K562 (cell line): Measurements from ENCODE around the gene FAM24B. TPM values are rescaled to one million over a fixed set of nuclear protein-coding genes. Genes with fewer than 3 reads are reported as not detected.

Source experiments
- ATAC-seq: fragments of 200-7000 bp; cut with Tn5 transposase; 3 replicates; pipeline ENCODE4 v1.9.1; 2020; ENCODE audit warnings: moderate library complexity
- BruUV-seq: library from RNA; stranded (reverse); fragments of 400-500 nt; replicated peaks from 2 replicates; lab custom pipeline; 2021; lab: Mats Ljungman, UMichigan
- CTCF ChIA-PET: fragments of 300-600 bp; formaldehyde crosslinking; extraction: SDS; loops from one replicate; lab custom pipeline; 2021; ENCODE audit warnings: low intra/inter-chr PET ratio; lab: Yijun Ruan, JAX
- POLR2A ChIA-PET: fragments of 300-600, 350-650 bp; sonication (Branson Sonifier 250); formaldehyde crosslinking; extraction: SDS; loops from one replicate; lab custom pipeline; 2021; ENCODE audit warnings: antibody characterized with exemption, inconsistent platforms; lab: Yijun Ruan, JAX
- DNase-seq, 4 experiments: peaks; one replicate each; pipeline versions ENCODE4 v3.0.0 to v3.0.0-alpha.2; 2011 to 2018; ENCODE audit warnings: low spot score in 3 of 4, mixed read lengths in 3 of 4; ENCODE audit errors: extremely low read depth in 1 of 4
- FAIRE-seq: peaks from 2 replicates; lab custom pipeline; 2011; peaks lifted over from hg19 to GRCh38; lab: Jason Lieb, UNC
- H2AFZ ChIP-seq: 2 replicates; pipeline ENCODE4 v1.6.0; 2011; ENCODE audit warnings: low read depth, low read length, control low read depth, inconsistent platforms
- H3K27ac ChIP-seq: fragments of 200-600 bp; 3 replicates; pipeline ENCODE4 v1.8.0; 2011; ENCODE audit warnings: low read depth, mild to moderate bottlenecking, control low read depth, inconsistent platforms, low read length, moderate library complexity, mixed read lengths; ENCODE audit errors: extremely low read depth
- H3K27me3 ChIP-seq, 2 experiments: fragments of 300-600 bp in 1 of 2; 2 replicates in 1 of 2; 3 replicates in 1 of 2; pipeline versions ENCODE4 v1.6.0 to v1.8.0; 2011; ENCODE audit warnings: inconsistent platforms in 2 of 2, low read length in 2 of 2, mild to moderate bottlenecking in 1 of 2, mixed read lengths in 1 of 2, moderate library complexity in 1 of 2; ENCODE audit not compliant: control insufficient read depth in 2 of 2, insufficient read depth in 2 of 2
- H3K36me3 ChIP-seq: fragments of 300-600 bp; 3 replicates; pipeline ENCODE4 v1.8.0; 2011; ENCODE audit warnings: mild to moderate bottlenecking, low read length, inconsistent platforms; ENCODE audit not compliant: control insufficient read depth, insufficient read depth
- H3K4me1 ChIP-seq, 2 experiments: fragments of 200-600 bp in 1 of 2; replicated peaks in 1 of 2; 2 replicates in 1 of 2; 3 replicates in 1 of 2; pipeline versions ENCODE4 v1.5.1 to v1.8.0; 2011; ENCODE audit warnings: inconsistent platforms in 2 of 2, low read length in 2 of 2, mild to moderate bottlenecking in 1 of 2, mixed read lengths in 1 of 2, moderate library complexity in 1 of 2; ENCODE audit not compliant: control insufficient read depth in 2 of 2, insufficient read depth in 2 of 2
- H3K4me2 ChIP-seq: 2 replicates; pipeline ENCODE4 v1.6.1; 2011; ENCODE audit warnings: low read length, control low read depth, inconsistent platforms, mixed read lengths; ENCODE audit not compliant: insufficient read depth
- H3K4me3 ChIP-seq: fragments of 200-600 bp; sonication (generic), shearing (Covaris generic); 2 replicates; pipeline ENCODE4 v1.5.1; 2016; ENCODE audit warnings: control low read depth, inconsistent platforms
- H3K79me2 ChIP-seq: fragments of 200-600 bp; 3 replicates; pipeline ENCODE4 v1.8.0; 2011; ENCODE audit warnings: low read length, inconsistent platforms; ENCODE audit not compliant: control insufficient read depth, insufficient read depth
- H3K9ac ChIP-seq, 2 experiments: 2 replicates each; pipeline versions ENCODE4 v1.6.0 to v1.6.1; 2011; ENCODE audit warnings: low read depth in 2 of 2, low read length in 2 of 2, control low read depth in 1 of 2, inconsistent platforms in 1 of 2, mild to moderate bottlenecking in 1 of 2, mixed read lengths in 1 of 2; ENCODE audit not compliant: insufficient read depth in 1 of 2
- H3K9me1 ChIP-seq: one replicate; pipeline ENCODE4 v1.6.0; 2011; ENCODE audit warnings: inconsistent platforms, mild to moderate bottlenecking, low read length, moderate library complexity; ENCODE audit not compliant: control insufficient read depth, insufficient read depth
- H3K9me3 ChIP-seq: replicated peaks from 2 replicates; pipeline ENCODE4 v1.5.1; 2011; ENCODE audit warnings: low read depth, low read length, inconsistent platforms; ENCODE audit not compliant: control insufficient read depth, insufficient read depth
- H4K20me1 ChIP-seq: replicated peaks from 2 replicates; pipeline ENCODE4 v1.6.1; 2011; ENCODE audit warnings: low read length, inconsistent platforms, mixed read lengths; ENCODE audit not compliant: control insufficient read depth, insufficient read depth
- BRCA1 ChIP-seq, 2 experiments: fragments of 450-650 bp in 1 of 2; sonication (generic) in 1 of 2; formaldehyde crosslinking in 1 of 2; IDR thresholded peaks; 2 replicates each; pipeline versions ENCODE4 v1.5.0 to v1.6.1; 2017 to 2020; ENCODE audit warnings: mild to moderate bottlenecking in 1 of 2, missing genetic modification reagents in 1 of 2
- C11orf30 ChIP-seq: fragments of 450-650 bp; IDR thresholded peaks from 2 replicates; pipeline ENCODE4 v1.6.1; 2016; ENCODE audit warnings: low read depth, mild to moderate bottlenecking
- CHD2 ChIP-seq: IDR thresholded peaks from 2 replicates; pipeline ENCODE4 v1.6.1; 2011; ENCODE audit warnings: low read depth, low read length
- CXXC5 ChIP-seq: fragments of 250-450 bp; sonication (Bioruptor Pico); IDR thresholded peaks from 2 replicates; pipeline ENCODE4 v1.8.0; 2022; ENCODE audit warnings: inconsistent platforms, mild to moderate bottlenecking, moderate library complexity
- LCOR ChIP-seq: sonication (generic); formaldehyde crosslinking; IDR thresholded peaks from 2 replicates; pipeline ENCODE4 v1.8.0; 2022; ENCODE audit warnings: mild to moderate bottlenecking, missing genetic modification reagents
- MAFF ChIP-seq: IDR thresholded peaks from 2 replicates; pipeline ENCODE4 v1.6.1; 2012; ENCODE audit warnings: low read length, improper control_type of control experiment
- MAFG ChIP-seq: fragments of 450-650 bp; conservative IDR thresholded peaks from 2 replicates; pipeline ENCODE4 v1.6.1; 2016; ENCODE audit warnings: missing genetic modification characterization, missing compliant biosample characterization
- MAFK ChIP-seq: IDR thresholded peaks from 2 replicates; pipeline ENCODE4 v1.6.1; 2011; ENCODE audit warnings: low read length, improper control_type of control experiment
- MECOM ChIP-seq: fragments of 250-450 bp; sonication (Bioruptor Pico); IDR thresholded peaks from 2 replicates; pipeline ENCODE4 v1.8.0; 2022; ENCODE audit warnings: inconsistent platforms
- NELFE ChIP-seq: IDR thresholded peaks from 2 replicates; pipeline ENCODE4 v1.6.1; 2011; ENCODE audit warnings: mild to moderate bottlenecking; ENCODE audit not compliant: insufficient read depth, insufficient read length
- PTBP1 ChIP-seq: fragments of 200-400 bp; formaldehyde crosslinking; IDR thresholded peaks from 2 replicates; pipeline ENCODE4 v1.6.1; 2017; ENCODE audit warnings: low read depth, low read length
- RBM25 ChIP-seq: fragments of 200-400 bp; formaldehyde crosslinking; IDR thresholded peaks from 2 replicates; pipeline ENCODE4 v1.6.1; 2018; ENCODE audit warnings: low read length, low read depth, moderate library complexity; ENCODE audit not compliant: severe bottlenecking
- SIN3B ChIP-seq: fragments of 450-650 bp; IDR thresholded peaks from 2 replicates; pipeline ENCODE4 v1.6.1; 2017; ENCODE audit warnings: low read depth, mild to moderate bottlenecking, moderate library complexity
- STAG1 ChIP-seq: sonication (generic); formaldehyde crosslinking; IDR thresholded peaks from 2 replicates; pipeline ENCODE4 v1.5.0; 2020; ENCODE audit warnings: missing genetic modification reagents, borderline replicate concordance
- TARDBP ChIP-seq: fragments of 450-650 bp; IDR thresholded peaks from 2 replicates; pipeline ENCODE4 v1.6.1; 2016
- U2AF2 ChIP-seq: fragments of 200-400 bp; formaldehyde crosslinking; optimal IDR thresholded peaks from 2 replicates; pipeline ENCODE3; 2017; ENCODE audit warnings: low read depth, mild to moderate bottlenecking, low read length
- YBX1 ChIP-seq: fragments of 450-650 bp; IDR thresholded peaks from 2 replicates; pipeline ENCODE4 v1.7.1; 2016; ENCODE audit warnings: mild to moderate bottlenecking
- ZNF316 ChIP-seq: fragments of 450-650 bp; IDR thresholded peaks from 2 replicates; pipeline ENCODE4 v1.6.1; 2016
- ZNF778 ChIP-seq: fragments of 450-650 bp; formaldehyde crosslinking; IDR thresholded peaks from 2 replicates; pipeline ENCODE4 v1.4.0; 2020; ENCODE audit warnings: mild to moderate bottlenecking, moderate library complexity
- WGBS: fragments of 100-300 bp; shearing (Covaris generic); methylation state at CpG from one replicate; pipeline ENCODE4 v1.1.6; 2016; ENCODE audit warnings: low coverage, mixed read lengths; ENCODE audit not compliant: insufficient coverage; ENCODE audit errors: missing lambda C conversion rate; 5-methylcytosine and 5-hydroxymethylcytosine counted together
- in situ Hi-C: fragments of 300-500 bp; cut with MboI; formaldehyde crosslinking; loops from 4 replicates; pipeline ENCODE4 v1.15.0; 2018; ENCODE audit warnings: inconsistent platforms, mixed read lengths
- intact Hi-C: fragments of 100-400 bp; cut with micrococcal nuclease; formaldehyde crosslinking; loops from 2 replicates; pipeline ENCODE4 v1.14.2; 2022
- polyA plus RNA-seq, 8 experiments: library from polyadenylated mRNA; depleted of rRNA in 4 of 8; stranded (reverse) in 5 of 8; unstranded in 3 of 8; fragments of >200 nt; fragmentation: Nextera tagmentation in 2 of 8; fragmentation: Illumina TruSeq in 1 of 8; extraction: Ambion mirVana in 2 of 8; extraction: Trizol in 1 of 8; gene quantifications; 2 replicates each; pipeline versions ENCODE4 v1.2.1 to v1.2.3, GENCODE V29; 2011 to 2014; ENCODE audit warnings: inconsistent platforms in 1 of 8, missing spikeins in 1 of 8
- total RNA-seq, 7 experiments: library from RNA; depleted of rRNA in 6 of 7; stranded (reverse); fragments of >200 nt in 6 of 7; fragmentation: Illumina TruSeq in 2 of 7; extraction: Trizol in 2 of 7; gene quantifications; 2 replicates each; pipeline versions ENCODE4 v1.2.1 to v1.2.3, GENCODE V29; 2011 to 2021; ENCODE audit warnings: low replicate concordance in 1 of 7
- TF ChIP-seq, protein P1 (sequence below): fragments of 250-450 bp; sonication (Bioruptor Pico); IDR thresholded peaks from 2 replicates; pipeline ENCODE4 v1.6.1; 2021; ENCODE audit warnings: mild to moderate bottlenecking

FAM24B gene
- total and polyA plus RNA-seq, 9 of the 15 experiments (the other 6 are each of a cell fraction or from before 2014, with no cell fraction given): 6.0 to 19.6 (median 9.2) TPM

- TF ChIP-seq ZNF778 (CRISPR knock-in tag): no peak
- TF ChIP-seq STAG1 (CRISPR knock-in tag): no peak
- no peak for TF ChIP-seq LCOR (CRISPR knock-in tag)
- TF ChIP-seq CHD2: no peak
- no peak for TF ChIP-seq SIN3B
- no peak for TF ChIP-seq BRCA1 (IDR thresholded peaks at IDR 0.05)
- no peak for TF ChIP-seq BRCA1 (CRISPR knock-in tag; IDR thresholded peaks at IDR 0.05)
- no peak for TF ChIP-seq YBX1
- no peak for TF ChIP-seq NELFE
- TF ChIP-seq RBM25: no peak
- no peak for TF ChIP-seq TARDBP
- no peak for TF ChIP-seq MECOM (CRISPR knock-in tag)
Measured at GRCh38 chr10:122854648-122855047, 24.7 kb downstream of the FAM24B start (continued).

DNA sequence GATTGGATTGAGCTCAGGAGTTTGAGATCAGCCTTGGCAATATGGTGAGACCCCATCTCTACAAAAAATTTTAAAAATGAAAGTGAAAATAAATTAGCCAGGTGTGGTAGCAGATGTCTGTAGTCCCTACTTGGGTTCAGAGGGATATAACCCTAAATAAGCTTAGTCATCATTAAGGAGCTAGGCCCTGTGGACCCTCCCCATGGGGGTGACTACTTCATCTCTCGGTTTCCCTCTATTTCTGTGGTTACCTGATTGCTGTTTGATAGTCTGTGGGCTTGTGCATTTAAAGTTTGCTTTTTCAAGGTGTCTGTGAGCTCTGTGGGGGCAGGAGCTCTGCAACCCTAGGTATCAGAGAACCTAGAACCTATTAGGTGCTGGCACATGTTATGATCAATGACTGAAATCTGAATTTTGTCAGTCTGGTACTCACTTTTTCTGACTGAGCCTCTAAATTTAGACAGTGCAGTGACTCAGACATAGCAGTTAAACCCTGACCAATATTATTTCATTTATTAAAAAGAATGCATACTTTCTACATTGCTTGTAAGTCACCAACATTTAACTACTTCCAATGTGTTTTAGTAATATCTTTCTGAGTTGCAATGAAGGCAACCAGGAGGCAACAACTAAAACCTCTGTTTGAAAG is 25.6 kb downstream of the FAM24B start:
- H3K27me3 ChIP-seq: no peaks in the 10 kb centered on the region
- 50% methylated on average over 1 of the region's 1 CpG for WGBS
- no peak overlapping the region for H3K27ac ChIP-seq
- in situ Hi-C loops: no loop called here
- no peak overlapping the region for H2AFZ ChIP-seq
- no peaks in the 10 kb centered on the region for H3K9me1 ChIP-seq
- POLR2A ChIA-PET: no interaction called here
- no peak overlapping the region for H3K9ac ChIP-seq
- no TSS peak for BruUV-seq
- FAIRE-seq: no peak
- H3K36me3 ChIP-seq: peaks cover 43% of the 10 kb centered on the region; the same call in 2 of the 3 replicates
- no peak for ATAC-seq
- no peaks in the 10 kb centered on the region for H3K9me3 ChIP-seq
- intact Hi-C loops: no loop called here
- TF ChIP-seq MAFF: peak; percentile 36
- no peak for TF ChIP-seq U2AF2
- peak; percentile 63; the same call in 1 of the 2 replicates for TF ChIP-seq C11orf30
- TF ChIP-seq CXXC5 (CRISPR knock-in tag): no peak
- TF ChIP-seq MAFK: peak; percentile 35; the same call in 1 of the 2 replicates
- TF ChIP-seq ZNF316: peak; percentile 44; the same call in 1 of the 2 replicates
- TF ChIP-seq PTBP1: no peak
- peak; percentile 46; the same call in 1 of the 2 replicates for TF ChIP-seq MAFG
- TF ChIP-seq, protein P1, sequence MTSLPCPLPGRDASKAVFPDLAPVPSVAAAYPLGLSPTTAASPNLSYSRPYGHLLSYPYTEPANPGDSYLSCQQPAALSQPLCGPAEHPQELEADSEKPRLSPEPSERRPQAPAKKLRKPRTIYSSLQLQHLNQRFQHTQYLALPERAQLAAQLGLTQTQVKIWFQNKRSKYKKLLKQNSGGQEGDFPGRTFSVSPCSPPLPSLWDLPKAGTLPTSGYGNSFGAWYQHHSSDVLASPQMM (CRISPR knock-in tag): no peak
- TF ChIP-seq, all 486 proteins: peak for 5
- Histone ChIP-seq H3K4me2 (no peak overlapping the region), H3K4me1 (no peaks in the 10 kb centered on the region; a peak in 1 of 5 replicates), H3K4me3 (no peak overlapping the region), H4K20me1 (peaks cover 4% of the 10 kb centered on the region; the same call in 1 of the 2 replicates), H3K79me2 (peaks cover 13% of the 10 kb centered on the region)
- CTCF ChIA-PET: no interaction called here
- no peak for DNase-seq
